HepG2 (cell line): Measurements from ENCODE around the gene PA2G4. TPM values are rescaled to one million over a fixed set of nuclear protein-coding genes. Genes with fewer than 3 reads are reported as not detected.

Experiments used
- CBX2 ChIP-seq, 2 experiments: fragments of 200-600 bp in 1 of 2; sonication (generic); formaldehyde crosslinking in 1 of 2; IDR thresholded peaks; 2 replicates each; pipeline versions ENCODE4 v1.7.0 to v1.8.1; 2018 to 2022; ENCODE audit warnings: low read depth in 2 of 2, low read length in 1 of 2, mild to moderate bottlenecking in 1 of 2, missing genetic modification reagents in 1 of 2
- CCDC6 ChIP-seq: sonication (generic); formaldehyde crosslinking; IDR thresholded peaks from 2 replicates; pipeline ENCODE4 v1.8.1; 2022; ENCODE audit warnings: mild to moderate bottlenecking, missing genetic modification reagents, moderate library complexity
- DNMT3B ChIP-seq: conservative IDR thresholded peaks from 2 replicates; pipeline ENCODE4 v1.6.1; 2016; ENCODE audit warnings: missing biosample characterization, control low read depth
- E2F2 ChIP-seq: sonication (generic); formaldehyde crosslinking; IDR thresholded peaks from 2 replicates; pipeline ENCODE4 v1.4.0; 2020; ENCODE audit warnings: missing genetic modification reagents, borderline replicate concordance
- ESRRA ChIP-seq: sonication (generic); formaldehyde crosslinking; IDR thresholded peaks from 2 replicates; pipeline ENCODE4 v1.5.1; 2020; ENCODE audit warnings: mild to moderate bottlenecking, low read depth, missing genetic modification reagents
- HMGXB4 ChIP-seq, 2 experiments: sonication (generic) in 1 of 2; formaldehyde crosslinking in 1 of 2; IDR thresholded peaks; 2 replicates each; pipeline versions ENCODE4 v1.4.0 to v1.6.1; 2018 to 2020; ENCODE audit warnings: missing genetic modification reagents in 2 of 2, borderline replicate concordance in 1 of 2, low read depth in 1 of 2, mild to moderate bottlenecking in 1 of 2, missing biosample characterization in 1 of 2
- IRX3 ChIP-seq: sonication (generic); formaldehyde crosslinking; IDR thresholded peaks from 2 replicates; pipeline ENCODE4 v1.8.1; 2023; ENCODE audit warnings: mild to moderate bottlenecking, low read depth, missing genetic modification reagents, borderline replicate concordance
- KMT2B ChIP-seq: IDR thresholded peaks from 2 replicates; pipeline ENCODE4 v1.6.1; 2016; ENCODE audit warnings: missing genetic modification reagents, missing compliant biosample characterization
- MAF1 ChIP-seq: sonication (generic); formaldehyde crosslinking; IDR thresholded peaks from 2 replicates; pipeline ENCODE4 v1.5.0; 2020; ENCODE audit warnings: missing genetic modification reagents, borderline replicate concordance
- MAX ChIP-seq: IDR thresholded peaks from 2 replicates; pipeline ENCODE4 v1.6.1; 2012; ENCODE audit warnings: inconsistent platforms
- MIXL1 ChIP-seq: IDR thresholded peaks from 2 replicates; pipeline ENCODE4 v1.6.1; 2016
- MTA3 ChIP-seq: sonication (generic); formaldehyde crosslinking; IDR thresholded peaks from 2 replicates; pipeline ENCODE4 v1.4.0; 2020; ENCODE audit warnings: missing genetic modification reagents
- TAF1 ChIP-seq: sonication (generic); formaldehyde crosslinking; IDR thresholded peaks from 2 replicates; pipeline ENCODE4 v1.4.0; 2020; ENCODE audit warnings: missing genetic modification reagents
- TBP ChIP-seq: sonication (generic); formaldehyde crosslinking; IDR thresholded peaks from 2 replicates; pipeline ENCODE4 v1.5.0; 2020; ENCODE audit warnings: missing genetic modification reagents
- THRA ChIP-seq: sonication (generic); formaldehyde crosslinking; IDR thresholded peaks from 2 replicates; pipeline ENCODE4 v1.4.0; 2020; ENCODE audit warnings: missing genetic modification reagents, borderline replicate concordance
- ZBTB44 ChIP-seq: sonication (generic); formaldehyde crosslinking; IDR thresholded peaks from 2 replicates; pipeline ENCODE4 v1.4.0; 2020; ENCODE audit warnings: missing genetic modification reagents
- ZFP37 ChIP-seq: sonication (generic); formaldehyde crosslinking; IDR thresholded peaks from 2 replicates; pipeline ENCODE4 v1.4.0; 2020; ENCODE audit warnings: missing genetic modification reagents, borderline replicate concordance
- ZNF275 ChIP-seq: sonication (generic); formaldehyde crosslinking; IDR thresholded peaks from 2 replicates; pipeline ENCODE4 v1.8.0; 2022; ENCODE audit warnings: missing genetic modification reagents, mild to moderate bottlenecking, inconsistent platforms, borderline replicate concordance
- polyA plus RNA-seq, 8 experiments: library from polyadenylated mRNA; depleted of rRNA in 3 of 8; stranded (reverse) in 7 of 8; unstranded in 1 of 8; fragments of >200 nt; fragmentation: Illumina TruSeq in 4 of 8; extraction: Trizol in 4 of 8; gene quantifications; 2 replicates each; pipeline versions ENCODE4 v1.2.1 to v1.2.3, GENCODE V29; 2011 to 2016; ENCODE audit warnings: low read depth in 4 of 8, missing spikeins in 1 of 8, mixed read lengths in 1 of 8; ENCODE audit not compliant: insufficient read depth in 1 of 8
- total RNA-seq, 5 experiments: library from RNA; depleted of rRNA; stranded (reverse); fragments of >200 nt; fragmentation: Illumina TruSeq; extraction: Trizol; gene quantifications; 2 replicates each; pipeline ENCODE4 v1.2.3, GENCODE V29; 2016; ENCODE audit warnings: low read depth in 1 of 5

PA2G4 gene
- total and polyA plus RNA-seq, 2 of the 13 experiments (the other 11 are each of a cell fraction or from before 2014, with no cell fraction given): 147 to 240 TPM

GRCh38 chr12:56104109-56104814, at the start of gene PA2G4 (continued):
- no peak for TF ChIP-seq CBX2 (IDR thresholded peaks at IDR 0.05; ENCODE audit: low read depth, low read length)
- TF ChIP-seq CBX2 (CRISPR knock-in tag; IDR thresholded peaks at IDR 0.05; ENCODE audit: low read depth): 0 out of 2 replicates have a peak, but pooled peaks have one; percentile 58
- no peak for TF ChIP-seq MTA3
- 0 out of 2 replicates have a peak, but pooled peaks have one; percentile 23 for TF ChIP-seq MAF1 (CRISPR knock-in tag)
- peak; percentile 87; the same call in 1 of the 2 replicates for TF ChIP-seq E2F2 (CRISPR knock-in tag)
- TF ChIP-seq THRA (CRISPR knock-in tag): peak; percentile 77; the same call in 1 of the 2 replicates
- no peak for TF ChIP-seq ZFP37 (CRISPR knock-in tag)
- TF ChIP-seq ZBTB44 (CRISPR knock-in tag): no peak; the same call in 1 of the 2 replicates
- peak; percentile 93 for TF ChIP-seq CCDC6
- TF ChIP-seq DNMT3B (CRISPR knock-in tag): no peak
- TF ChIP-seq ESRRA (CRISPR knock-in tag): peak; percentile 84
- TF ChIP-seq TBP (CRISPR knock-in tag): no peak
- TF ChIP-seq MIXL1: 0 out of 2 replicates have a peak, but pooled peaks have one; percentile 62
- TF ChIP-seq ZNF275 (CRISPR knock-in tag): peak; percentile 92
- TF ChIP-seq HMGXB4 (CRISPR knock-in tag; IDR thresholded peaks at IDR 0.05; ENCODE audit: borderline replicate concordance in 1 of 2, low read depth in 1 of 2): peak; percentile 89 to 93
- TF ChIP-seq MAX: peak; percentile 96
- 0 out of 2 replicates have a peak, but pooled peaks have one; percentile 25 for TF ChIP-seq IRX3 (CRISPR knock-in tag)
- peak; percentile 88 for TF ChIP-seq TAF1 (CRISPR knock-in tag)
- TF ChIP-seq KMT2B (CRISPR knock-in tag): peak; percentile 90
